Astrocyte (in vitro differentiated cells and primary cell): ENCODE results near the gene CEP250. TPM values are rescaled to one million over a fixed set of nuclear protein-coding genes. Genes with fewer than 3 reads are reported as not detected.
"Not testable (repeated sequence)": the region's sequence is repeated elsewhere in the genome, so short reads cannot be mapped to it uniquely, and the experiment has no call there.

ENCODE experiments used
- DNase-seq: peaks from one replicate; pipeline ENCODE4 v3.0.0-alpha.2; 2010; ENCODE audit warnings: low read depth
- FAIRE-seq: peaks from 2 replicates; lab custom pipeline; 2011; peaks lifted over from hg19 to GRCh38; lab: Jason Lieb, UNC
- H2AFZ ChIP-seq: 2 replicates; pipeline ENCODE4 v1.6.0; 2012; ENCODE audit warnings: low read depth, low read length, inconsistent platforms
- H3K27ac ChIP-seq: 2 replicates; pipeline ENCODE4 v1.5.1; 2011; ENCODE audit warnings: low read depth, low read length, inconsistent platforms
- H3K27me3 ChIP-seq: 2 replicates; pipeline ENCODE4 v1.6.0; 2011; ENCODE audit warnings: low read length, inconsistent platforms; ENCODE audit not compliant: insufficient read depth
- H3K36me3 ChIP-seq: 2 replicates; pipeline ENCODE4 v1.5.1; 2011; ENCODE audit warnings: low read length, inconsistent platforms; ENCODE audit not compliant: insufficient read depth
- H3K4me1 ChIP-seq: 2 replicates; pipeline ENCODE4 v1.5.1; 2011; ENCODE audit warnings: low read length, inconsistent platforms; ENCODE audit not compliant: insufficient read depth
- H3K4me2 ChIP-seq: 2 replicates; pipeline ENCODE4 v1.6.0; 2012; ENCODE audit warnings: low read length, inconsistent platforms
- H3K4me3 ChIP-seq: 2 replicates; pipeline ENCODE4 v1.5.1; 2011; ENCODE audit warnings: low read depth, mild to moderate bottlenecking, low read length, inconsistent platforms; ENCODE audit not compliant: insufficient read depth
- H3K79me2 ChIP-seq: 2 replicates; pipeline ENCODE4 v1.6.0; 2012; ENCODE audit warnings: mild to moderate bottlenecking, low read length, inconsistent platforms; ENCODE audit not compliant: insufficient read depth
- H3K9ac ChIP-seq: 2 replicates; pipeline ENCODE4 v1.6.0; 2012; ENCODE audit warnings: mild to moderate bottlenecking, low read length, inconsistent platforms
- H3K9me3 ChIP-seq: 2 replicates; pipeline ENCODE4 v1.5.1; 2012; ENCODE audit warnings: low read depth, mild to moderate bottlenecking, low read length, inconsistent platforms; ENCODE audit not compliant: insufficient read depth
- H4K20me1 ChIP-seq: 2 replicates; pipeline ENCODE4 v1.6.0; 2012; ENCODE audit warnings: low read length, inconsistent platforms; ENCODE audit not compliant: insufficient read depth
- H3K27ac Mint-ChIP-seq: one replicate; pipeline ENCODE4 v1.8.0; 2021; ENCODE audit warnings: mild to moderate bottlenecking, mixed read lengths; ENCODE audit not compliant: unreplicated experiment
- H3K27me3 Mint-ChIP-seq: one replicate; pipeline ENCODE4 v1.8.0; 2021; ENCODE audit warnings: low read depth, mixed read lengths; ENCODE audit not compliant: unreplicated experiment
- H3K36me3 Mint-ChIP-seq: one replicate; pipeline ENCODE4 v1.8.0; 2021; ENCODE audit warnings: low read depth, mixed read lengths; ENCODE audit not compliant: unreplicated experiment
- H3K4me1 Mint-ChIP-seq: one replicate; pipeline ENCODE4 v1.8.0; 2021; ENCODE audit warnings: low read depth, mixed read lengths; ENCODE audit not compliant: unreplicated experiment
- H3K4me3 Mint-ChIP-seq: one replicate; pipeline ENCODE4 v1.8.0; 2021; ENCODE audit warnings: mild to moderate bottlenecking, moderate library complexity, mixed read lengths; ENCODE audit not compliant: unreplicated experiment
- H3K9me3 Mint-ChIP-seq: one replicate; pipeline ENCODE4 v1.8.0; 2021; ENCODE audit warnings: mild to moderate bottlenecking, mixed read lengths; ENCODE audit not compliant: unreplicated experiment
- EZH2 ChIP-seq: IDR thresholded peaks from 2 replicates; pipeline ENCODE4 v1.6.1; 2012; ENCODE audit warnings: mild to moderate bottlenecking, low read length, inconsistent platforms; ENCODE audit not compliant: insufficient read depth
- total RNA-seq: library from RNA; stranded (reverse); gene quantifications from 2 replicates; pipeline ENCODE4 v1.2.1, GENCODE V29; 2021
- TF ChIP-seq, protein P1 (sequence below): IDR thresholded peaks from 2 replicates; pipeline ENCODE4 v1.5.1; 2011; ENCODE audit warnings: low read depth, mild to moderate bottlenecking, inconsistent platforms, low read length, moderate library complexity; ENCODE audit not compliant: insufficient read depth

CEP250 gene
- total RNA-seq, 1 donor from 2014 or later: 107 TPM

DNA sequence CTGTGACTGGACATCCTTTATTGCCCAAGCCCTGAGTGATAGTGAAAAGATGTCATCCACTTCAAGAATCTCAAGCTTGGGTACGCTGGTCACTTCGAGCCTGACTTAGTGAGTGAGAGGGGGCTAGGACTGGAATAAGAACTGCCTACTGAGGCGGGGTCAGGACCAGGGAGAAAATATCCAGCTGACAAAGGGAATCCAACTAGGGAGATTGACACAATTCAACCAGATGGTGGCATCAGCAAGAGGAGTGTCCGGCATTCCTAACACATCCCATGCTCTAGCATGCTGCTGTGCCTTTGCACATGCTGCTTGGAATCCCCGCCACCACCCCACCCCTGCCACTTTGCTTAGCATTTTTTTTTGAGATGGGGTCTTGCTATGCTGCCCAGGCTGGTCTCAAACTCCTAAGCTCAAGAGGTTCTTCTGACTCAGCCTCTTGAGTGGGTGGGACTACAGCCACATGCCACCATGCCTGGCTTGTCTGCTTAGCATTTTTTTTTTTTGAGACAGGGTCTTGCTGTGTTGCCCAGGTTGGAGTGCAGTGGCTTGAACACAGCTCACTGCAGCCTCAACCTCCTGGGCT is 6.5 kb upstream of the CEP250 start:
- Mint-ChIP-seq H3K4me1 (peaks cover 11% of the 10 kb centered on the region), H3K4me3 (no peak overlapping the region), H3K27ac (no peak overlapping the region), H3K36me3 (peaks cover 2% of the 10 kb centered on the region), H3K27me3 (no peaks in the 10 kb centered on the region), H3K9me3 (no peaks in the 10 kb centered on the region)
- H2AFZ ChIP-seq: no peak overlapping the region
- FAIRE-seq (no peak), DNase-seq (no peak)
- no peaks in the 10 kb centered on the region for H3K79me2 ChIP-seq
- H3K27ac ChIP-seq: no peak overlapping the region
- H4K20me1 ChIP-seq: no peaks in the 10 kb centered on the region
- H3K9ac ChIP-seq: no peak overlapping the region
- no peaks in the 10 kb centered on the region for H3K36me3 ChIP-seq
- TF ChIP-seq, protein P1, sequence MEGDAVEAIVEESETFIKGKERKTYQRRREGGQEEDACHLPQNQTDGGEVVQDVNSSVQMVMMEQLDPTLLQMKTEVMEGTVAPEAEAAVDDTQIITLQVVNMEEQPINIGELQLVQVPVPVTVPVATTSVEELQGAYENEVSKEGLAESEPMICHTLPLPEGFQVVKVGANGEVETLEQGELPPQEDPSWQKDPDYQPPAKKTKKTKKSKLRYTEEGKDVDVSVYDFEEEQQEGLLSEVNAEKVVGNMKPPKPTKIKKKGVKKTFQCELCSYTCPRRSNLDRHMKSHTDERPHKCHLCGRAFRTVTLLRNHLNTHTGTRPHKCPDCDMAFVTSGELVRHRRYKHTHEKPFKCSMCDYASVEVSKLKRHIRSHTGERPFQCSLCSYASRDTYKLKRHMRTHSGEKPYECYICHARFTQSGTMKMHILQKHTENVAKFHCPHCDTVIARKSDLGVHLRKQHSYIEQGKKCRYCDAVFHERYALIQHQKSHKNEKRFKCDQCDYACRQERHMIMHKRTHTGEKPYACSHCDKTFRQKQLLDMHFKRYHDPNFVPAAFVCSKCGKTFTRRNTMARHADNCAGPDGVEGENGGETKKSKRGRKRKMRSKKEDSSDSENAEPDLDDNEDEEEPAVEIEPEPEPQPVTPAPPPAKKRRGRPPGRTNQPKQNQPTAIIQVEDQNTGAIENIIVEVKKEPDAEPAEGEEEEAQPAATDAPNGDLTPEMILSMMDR: no peak
- no peak for TF ChIP-seq EZH2
- no peak overlapping the region for H3K4me2 ChIP-seq
- no peaks in the 10 kb centered on the region for H3K27me3 ChIP-seq
- H3K4me3 ChIP-seq: no peak overlapping the region
- H3K4me1 ChIP-seq: no peaks in the 10 kb centered on the region
- no peaks in the 10 kb centered on the region for H3K9me3 ChIP-seq

DNA sequence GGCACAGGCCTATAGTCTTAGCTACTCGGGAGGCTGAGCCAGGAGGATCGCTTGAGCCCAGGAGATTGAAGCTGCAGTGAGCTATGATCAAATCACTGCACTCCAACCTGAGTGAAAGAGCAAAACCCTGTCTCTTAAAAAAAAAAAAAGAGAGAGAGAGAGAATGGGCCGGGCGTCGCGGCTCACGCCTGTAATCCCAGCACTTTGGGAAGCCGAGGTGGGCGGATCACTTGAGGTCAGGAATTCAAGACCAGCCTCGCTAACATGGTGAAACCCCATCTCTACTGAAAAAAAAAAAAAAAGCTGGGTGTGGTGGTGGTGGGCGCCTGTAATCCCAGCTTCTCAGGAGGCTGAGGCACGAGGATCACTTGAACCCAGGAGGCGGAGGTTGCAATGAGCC is 5.5 kb upstream of the CEP250 start:
- not testable (repeated sequence) for H4K20me1 ChIP-seq, H2AFZ ChIP-seq, H3K36me3 ChIP-seq, H3K4me1 ChIP-seq, H3K9ac ChIP-seq, H3K27me3 ChIP-seq, H3K9me3 Mint-ChIP-seq, DNase-seq, H3K27ac Mint-ChIP-seq, H3K9me3 ChIP-seq, H3K4me3 ChIP-seq, H3K27me3 Mint-ChIP-seq, H3K4me2 ChIP-seq, H3K79me2 ChIP-seq, H3K4me3 Mint-ChIP-seq, FAIRE-seq, H3K36me3 Mint-ChIP-seq, H3K27ac ChIP-seq
- H3K4me1 Mint-ChIP-seq: peaks cover 11% of the 10 kb centered on the region

DNA sequence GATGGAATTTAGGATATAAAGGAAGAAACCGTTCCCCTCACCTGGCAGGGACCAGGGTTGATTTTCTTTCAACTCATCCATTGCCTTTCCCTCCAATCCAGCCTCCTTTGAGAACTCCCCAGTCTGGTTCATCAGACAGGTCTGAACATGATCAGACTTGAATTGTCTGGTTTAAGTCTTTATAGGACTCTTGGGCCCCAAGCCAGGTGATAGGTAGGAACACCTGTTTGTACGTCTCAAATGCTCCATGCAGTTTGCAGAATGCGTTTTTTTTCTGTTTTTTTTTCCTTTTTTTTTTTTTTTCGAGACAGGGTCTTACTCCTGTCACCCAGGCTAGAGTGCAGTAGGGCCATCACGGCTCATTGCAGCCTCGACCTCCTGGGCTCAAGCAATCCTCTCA is 4.1 kb upstream of the CEP250 start:
- Mint-ChIP-seq H3K4me1 (peaks cover 16% of the 10 kb centered on the region), H3K9me3 (no peaks in the 10 kb centered on the region)

More for the DNA sequence above, 4.1 kb upstream of the CEP250 start:
- peak overlapping the region; percentile 45 for H3K4me3 Mint-ChIP-seq
- FAIRE-seq (no peak), DNase-seq (no peak)
- H3K36me3 ChIP-seq: no peaks in the 10 kb centered on the region
- H3K27me3 Mint-ChIP-seq: no peaks in the 10 kb centered on the region
- H3K9ac ChIP-seq: no peak overlapping the region
- H3K27ac Mint-ChIP-seq: no peak overlapping the region
- TF ChIP-seq, protein P1: no peak
- no peak for TF ChIP-seq EZH2
- H4K20me1 ChIP-seq: no peaks in the 10 kb centered on the region
- peaks cover 2% of the 10 kb centered on the region for H3K4me1 ChIP-seq
- H3K27ac ChIP-seq: no peak overlapping the region
- no peak overlapping the region for H3K4me2 ChIP-seq
- H3K36me3 Mint-ChIP-seq: peaks cover 4% of the 10 kb centered on the region
- H3K4me3 ChIP-seq: no peak overlapping the region
- no peak overlapping the region for H2AFZ ChIP-seq
- no peaks in the 10 kb centered on the region for H3K9me3 ChIP-seq
- H3K27me3 ChIP-seq: no peaks in the 10 kb centered on the region
- H3K79me2 ChIP-seq: peaks cover 4% of the 10 kb centered on the region
